MM.1S (cell line): ENCODE data around the gene GPR158.

Experiments used
- DNase-seq: peaks from one replicate; pipeline ENCODE4 v3.0.0-alpha.2; 2015
- H2AFZ ChIP-seq: fragments of 300-600 bp; sonication (generic); 2 replicates; pipeline ENCODE4 v1.6.0; 2016; ENCODE audit warnings: antibody characterized with exemption, low read length
- H3F3A ChIP-seq: fragments of 300-600 bp; sonication (generic); 2 replicates; pipeline ENCODE4 v1.6.1; 2016; ENCODE audit warnings: mild to moderate bottlenecking, antibody characterized with exemption, low read length, moderate library complexity, mixed read lengths; ENCODE audit not compliant: insufficient read depth
- H3K27ac ChIP-seq: fragments of 300-600 bp; sonication (generic); 2 replicates; pipeline ENCODE4 v1.5.1; 2016; ENCODE audit warnings: mild to moderate bottlenecking, low read length
- H3K27me3 ChIP-seq: fragments of 300-600 bp; sonication (generic); replicated peaks from 2 replicates; pipeline ENCODE4 v1.6.0; 2016; ENCODE audit warnings: low read length; ENCODE audit not compliant: insufficient read depth
- H3K36me3 ChIP-seq: fragments of 300-600 bp; sonication (generic); replicated peaks from 2 replicates; pipeline ENCODE4 v1.6.1; 2016; ENCODE audit warnings: mild to moderate bottlenecking, low read length, mixed read lengths; ENCODE audit not compliant: insufficient read depth
- H3K4me1 ChIP-seq: fragments of 300-600 bp; sonication (generic); 2 replicates; pipeline ENCODE4 v1.6.1; 2016; ENCODE audit warnings: low read length, mixed read lengths
- H3K4me2 ChIP-seq: fragments of 300-600 bp; sonication (generic); 2 replicates; pipeline ENCODE4 v1.6.0; 2016; ENCODE audit warnings: low read depth, low read length
- H3K4me3 ChIP-seq: fragments of 300-600 bp; sonication (generic); 2 replicates; pipeline ENCODE4 v1.5.1; 2016; ENCODE audit warnings: low read length, mixed read lengths
- H3K79me2 ChIP-seq: fragments of 300-600 bp; sonication (generic); 2 replicates; pipeline ENCODE4 v1.6.1; 2016; ENCODE audit warnings: mixed run types, low read length, mixed read lengths
- H3K9ac ChIP-seq: fragments of 300-600 bp; sonication (generic); 2 replicates; pipeline ENCODE4 v1.6.1; 2016; ENCODE audit warnings: low read length, mixed read lengths
- H3K9me2 ChIP-seq: fragments of 300-600 bp; sonication (generic); replicated peaks from 2 replicates; pipeline ENCODE4 v1.6.1; 2016; ENCODE audit warnings: mild to moderate bottlenecking, low read length, mixed read lengths; ENCODE audit not compliant: insufficient read depth
- H3K9me3 ChIP-seq: fragments of 300-600 bp; sonication (generic); replicated peaks from 2 replicates; pipeline ENCODE4 v1.6.1; 2016; ENCODE audit warnings: mild to moderate bottlenecking, low read length, mixed read lengths; ENCODE audit not compliant: insufficient read depth
- H4K20me1 ChIP-seq: fragments of 300-600 bp; sonication (generic); 2 replicates; pipeline ENCODE4 v1.6.1; 2016; ENCODE audit warnings: mild to moderate bottlenecking, low read length, moderate library complexity, mixed read lengths; ENCODE audit not compliant: insufficient read depth
- CTCF ChIP-seq: fragments of 300-600 bp; sonication (generic); IDR thresholded peaks from 2 replicates; pipeline ENCODE4 v1.5.1; 2016; ENCODE audit warnings: antibody characterized with exemption, low read length, mixed read lengths
- EZH2 ChIP-seq: fragments of 300-600 bp; sonication (generic); optimal IDR thresholded peaks from 2 replicates; pipeline ENCODE3; 2017; ENCODE audit warnings: low read depth, mild to moderate bottlenecking, antibody characterized with exemption, low read length, mixed read lengths
- EZH2phosphoT487 ChIP-seq: fragments of 300-600 bp; sonication (generic); IDR thresholded peaks from 2 replicates; pipeline ENCODE4 v1.6.1; 2018; ENCODE audit warnings: antibody characterized with exemption, low read length

The GPR158 gene

GRCh38 chr10:25441270-25441669 lies 266.5 kb downstream of the GPR158 start:
- Histone ChIP-seq H3K9me3 (no peaks in the 10 kb centered on the region), H3K36me3 (no peaks in the 10 kb centered on the region), H3K4me3 (no peak overlapping the region), H3K4me2 (no peak overlapping the region), H3K9me2 (no peaks in the 10 kb centered on the region), H3K4me1 (no peaks in the 10 kb centered on the region), H3F3A (no peaks in the 10 kb centered on the region), H3K9ac (no peak overlapping the region), H3K27me3 (no peaks in the 10 kb centered on the region), H2AFZ (no peak overlapping the region), H4K20me1 (no peaks in the 10 kb centered on the region), H3K79me2 (no peaks in the 10 kb centered on the region), H3K27ac (no peak overlapping the region)
- TF ChIP-seq EZH2phosphoT487, result no peak
- TF ChIP-seq EZH2, result no peak
- DNase-seq, result no peak

DNA sequence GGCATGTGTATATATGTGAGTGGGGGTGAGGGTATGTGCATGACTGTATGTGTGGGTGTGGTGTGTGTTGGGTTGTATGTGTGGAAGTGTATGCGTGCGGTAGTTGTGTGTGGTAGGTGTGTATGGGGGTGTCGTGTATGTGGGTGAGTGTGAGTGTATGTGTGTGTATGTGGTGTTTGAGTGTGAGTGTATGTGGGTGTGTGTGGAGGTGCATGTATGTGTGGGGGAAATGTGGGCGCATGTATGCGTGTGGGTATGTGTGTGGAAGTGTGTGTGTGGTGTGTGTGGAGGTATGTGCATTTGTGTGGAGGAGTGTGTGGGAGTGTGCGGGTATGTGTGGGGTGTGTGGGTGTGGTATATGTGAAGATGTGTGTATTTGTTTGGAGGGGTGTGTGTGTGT lies 269.5 kb downstream of the GPR158 start:
- Histone ChIP-seq H3K4me2 (no peak overlapping the region), H3K9me2 (no peaks in the 10 kb centered on the region), H3K27ac (no peak overlapping the region), H3K27me3 (no peaks in the 10 kb centered on the region), H3F3A (no peaks in the 10 kb centered on the region), H3K4me3 (no peak overlapping the region), H3K79me2 (no peaks in the 10 kb centered on the region), H3K4me1 (no peaks in the 10 kb centered on the region), H3K9ac (no peak overlapping the region), H3K9me3 (no peaks in the 10 kb centered on the region), H3K36me3 (no peaks in the 10 kb centered on the region), H4K20me1 (no peaks in the 10 kb centered on the region), H2AFZ (no peak overlapping the region)
- TF ChIP-seq CTCF (no peak), EZH2phosphoT487 (no peak), EZH2 (no peak)
- DNase-seq, result no peak

- H2AFZ ChIP-seq, result no peak overlapping the region
- H3K36me3 ChIP-seq, result no peaks in the 10 kb centered on the region
- no peak for DNase-seq
- H3K4me2 ChIP-seq, result no peak overlapping the region
- H3K27ac ChIP-seq, result no peak overlapping the region
- no peaks in the 10 kb centered on the region for H3K4me1 ChIP-seq
- H3K27me3 ChIP-seq, result no peaks in the 10 kb centered on the region
- TF ChIP-seq EZH2phosphoT487 (no peak), CTCF (no peak), EZH2 (no peak)
- no peaks in the 10 kb centered on the region for H3K9me3 ChIP-seq
- H3F3A ChIP-seq, result no peaks in the 10 kb centered on the region
- H3K79me2 ChIP-seq, result no peaks in the 10 kb centered on the region
- no peaks in the 10 kb centered on the region for H4K20me1 ChIP-seq
- H3K9ac ChIP-seq, result no peak overlapping the region
- no peak overlapping the region for H3K4me3 ChIP-seq
- H3K9me2 ChIP-seq, result no peaks in the 10 kb centered on the region
Observed at GRCh38 chr10:25451401-25451800, 276.6 kb downstream of the GPR158 start.

GRCh38 chr10:25453619-25454018 lies 278.8 kb downstream of the GPR158 start:
- H2AFZ ChIP-seq, result no peak overlapping the region
- H3K4me3 ChIP-seq, result no peak overlapping the region
- H4K20me1 ChIP-seq, result no peaks in the 10 kb centered on the region
- no peaks in the 10 kb centered on the region for H3K4me1 ChIP-seq
- no peaks in the 10 kb centered on the region for H3K27me3 ChIP-seq
- H3F3A ChIP-seq, result no peaks in the 10 kb centered on the region
- H3K9me2 ChIP-seq, result no peaks in the 10 kb centered on the region
- DNase-seq, result no peak
- TF ChIP-seq EZH2phosphoT487 (no peak), EZH2 (no peak), CTCF (no peak)
- H3K9ac ChIP-seq, result no peak overlapping the region
- H3K4me2 ChIP-seq, result no peak overlapping the region
- no peaks in the 10 kb centered on the region for H3K79me2 ChIP-seq
- H3K27ac ChIP-seq, result no peak overlapping the region
- H3K36me3 ChIP-seq, result no peaks in the 10 kb centered on the region
- no peaks in the 10 kb centered on the region for H3K9me3 ChIP-seq
